GM19372 (cell line): ENCODE results near the gene ABHD12.

Experiments
- ATAC-seq: cut with Tn5 transposase; IDR thresholded peaks from one replicate; pipeline ENCODE4 v1.9.1; 2021; ENCODE audit warnings: mild to moderate bottlenecking, low read depth, moderate library complexity; ENCODE audit not compliant: unreplicated experiment

The ABHD12 gene

GRCh38 chr20:25382704-25383370, 7.8 kb downstream of the ABHD12 start:
- ATAC-seq = no peak

- ATAC-seq = no peak
These were observed 9.6 kb downstream of the ABHD12 start for GRCh38 chr20:25380945-25381614.

- no peak for ATAC-seq
These were observed 11.5 kb downstream of the ABHD12 start for GRCh38 chr20:25378884-25379733.

GRCh38 chr20:25378189-25378883, 12.3 kb downstream of the ABHD12 start:
- ATAC-seq = no peak

DNA sequence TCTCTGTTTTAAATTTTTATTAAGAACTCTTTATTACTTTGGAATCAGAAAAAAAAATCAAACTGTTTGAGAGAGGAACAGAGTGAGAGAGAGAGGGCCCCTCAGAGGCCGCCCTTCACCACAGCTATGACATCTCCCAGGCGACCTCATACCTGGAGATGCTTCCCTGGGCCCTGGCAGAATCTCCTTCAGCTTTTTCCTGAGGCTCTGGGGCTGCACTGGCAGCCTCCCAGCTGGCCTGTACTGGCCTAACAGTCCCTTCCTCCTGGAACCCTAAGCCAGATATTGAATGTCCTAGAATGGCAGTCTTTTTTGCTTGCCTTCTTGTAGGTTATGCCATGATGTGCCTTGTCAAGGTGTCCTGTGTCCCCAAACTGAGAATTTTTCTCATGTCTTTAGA, 13.7 kb downstream of the ABHD12 start:
- no peak for ATAC-seq

DNA sequence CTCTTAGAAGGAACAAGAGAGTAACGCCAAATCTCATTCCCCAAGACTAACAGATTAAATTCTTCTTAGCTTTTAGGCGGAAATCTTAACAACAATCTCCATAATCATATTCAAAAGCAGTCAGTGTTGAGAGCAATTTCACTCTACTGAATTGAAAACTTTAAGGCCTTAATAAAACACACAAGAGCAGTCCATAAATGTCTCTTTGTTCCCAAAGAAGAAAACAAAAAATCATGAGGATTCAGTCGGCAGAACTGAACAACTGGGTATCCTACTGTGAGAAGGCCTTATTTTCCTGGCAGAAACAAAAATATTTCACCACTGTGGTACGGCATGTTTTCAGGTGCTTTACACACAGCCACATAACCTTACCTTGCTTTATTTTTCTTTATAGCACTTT, 14.4 kb downstream of the ABHD12 start:
- no peak for ATAC-seq

- ATAC-seq = no peak
These were observed 15.8 kb downstream of the ABHD12 start for GRCh38 chr20:25374842-25375241.

DNA sequence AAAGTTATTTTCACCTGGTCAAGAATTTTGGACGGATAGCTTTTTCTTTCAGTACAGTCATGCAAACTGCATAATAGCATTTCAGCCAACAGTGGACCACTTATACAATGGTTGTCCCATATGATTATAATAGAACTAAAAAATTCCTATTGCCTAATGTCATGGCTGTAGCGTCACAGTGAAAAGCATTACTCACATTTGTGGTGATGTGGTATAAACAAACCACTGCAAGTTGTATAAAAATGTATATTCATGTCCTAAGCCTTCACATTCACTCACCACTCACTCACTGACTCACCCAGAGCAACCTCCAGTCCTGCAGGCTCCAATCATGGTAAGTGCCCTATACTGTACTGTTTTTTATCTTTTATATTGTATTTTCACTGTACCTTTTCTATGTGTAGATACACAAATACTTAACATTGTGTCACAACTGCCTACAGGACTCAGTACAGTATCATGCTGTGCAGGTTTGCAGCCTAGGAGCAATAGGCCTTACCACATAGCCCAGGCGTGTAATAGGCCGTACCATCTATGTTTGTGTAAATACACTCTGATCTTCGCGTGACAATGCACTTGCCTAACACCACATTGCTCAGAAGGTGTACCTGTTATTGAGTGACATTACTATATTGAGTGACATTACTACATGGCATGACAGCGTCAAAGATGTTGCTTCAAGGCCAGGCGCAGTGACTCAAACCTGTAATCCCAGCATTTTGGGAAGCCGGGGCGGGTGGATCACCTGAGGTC, 17.9 kb downstream of the ABHD12 start:
- ATAC-seq = no peak

GRCh38 chr20:25369971-25370370, 20.7 kb downstream of the ABHD12 start:
- no peak for ATAC-seq

DNA sequence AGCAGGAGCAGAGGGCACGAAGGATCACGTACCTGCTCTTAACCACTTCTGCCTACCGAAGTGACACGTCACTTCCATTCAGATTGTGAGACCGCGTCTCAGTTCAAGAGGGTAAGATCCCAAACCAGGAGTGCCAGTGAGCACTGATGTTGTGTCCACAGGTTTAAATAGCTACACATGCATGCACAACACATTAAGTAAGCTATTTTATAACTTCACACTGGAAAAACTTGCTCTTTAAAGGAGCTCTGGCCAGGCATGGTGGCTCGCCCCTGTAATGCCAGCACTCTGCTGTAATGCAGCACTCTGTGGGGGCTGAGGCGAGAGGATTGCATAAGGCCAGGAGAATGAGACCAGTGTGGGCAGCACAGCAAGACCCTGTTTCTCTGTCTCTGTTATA, 21.1 kb downstream of the ABHD12 start:
- no peak for ATAC-seq

- ATAC-seq = no peak
These were observed 21.7 kb downstream of the ABHD12 start for GRCh38 chr20:25368976-25369375.

DNA sequence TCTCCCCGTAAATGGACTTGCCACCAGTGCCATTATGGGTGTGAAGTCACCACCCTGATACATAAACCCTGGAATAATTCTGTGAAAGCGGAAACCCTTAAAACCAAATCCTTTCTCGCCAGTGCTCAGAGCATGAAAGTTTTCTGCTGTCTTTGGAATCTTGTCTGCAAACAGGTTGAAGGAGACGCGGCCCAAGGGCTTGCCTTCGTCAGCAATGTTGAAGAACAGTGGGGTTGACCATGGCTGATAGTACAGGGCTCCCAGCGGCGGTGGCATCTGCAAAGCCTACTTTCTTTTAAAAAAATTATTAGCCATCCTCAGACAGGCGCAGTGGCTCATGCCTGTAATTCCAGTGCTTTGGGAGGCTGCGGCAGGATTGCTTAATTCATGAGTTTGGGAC, 22.1 kb downstream of the ABHD12 start:
- ATAC-seq = no peak

DNA sequence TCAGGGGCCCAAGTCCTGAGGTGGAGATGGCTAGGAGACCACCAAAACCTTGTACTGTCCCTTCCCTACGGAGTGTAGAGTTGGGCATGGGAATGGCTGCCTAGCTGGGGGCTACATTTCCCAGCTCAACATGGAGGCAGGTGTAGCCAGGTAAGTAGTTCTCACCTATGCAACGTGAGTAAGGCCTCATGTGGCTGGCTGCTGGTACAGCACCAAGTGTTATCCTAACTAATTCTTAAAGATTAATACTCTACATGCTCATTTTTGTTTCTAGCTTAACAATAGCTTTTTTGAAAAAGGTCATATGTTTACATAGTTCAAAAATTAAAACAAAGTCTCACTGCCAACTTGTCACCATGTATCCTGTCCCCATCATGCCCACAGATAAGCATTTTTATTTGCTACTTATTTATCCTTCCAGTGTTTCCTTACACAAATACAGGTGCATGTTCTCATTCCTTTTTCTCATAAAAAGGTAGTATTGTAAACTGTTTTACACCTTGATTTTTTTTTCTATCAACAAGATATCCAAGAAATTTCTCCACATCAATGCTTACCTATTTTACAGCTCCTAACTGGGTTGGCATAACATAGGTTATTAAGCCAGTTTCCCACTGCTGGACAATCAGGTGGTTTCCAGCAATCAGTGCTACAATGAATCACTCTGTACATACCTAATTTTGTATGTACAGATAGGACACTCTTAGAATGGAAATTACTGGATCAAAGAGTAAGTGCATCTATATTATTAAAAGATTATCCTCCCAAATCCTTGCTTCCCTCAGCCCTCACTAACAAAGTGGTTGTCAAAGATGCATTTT, 25.5 kb downstream of the ABHD12 start:
- ATAC-seq = no peak

DNA sequence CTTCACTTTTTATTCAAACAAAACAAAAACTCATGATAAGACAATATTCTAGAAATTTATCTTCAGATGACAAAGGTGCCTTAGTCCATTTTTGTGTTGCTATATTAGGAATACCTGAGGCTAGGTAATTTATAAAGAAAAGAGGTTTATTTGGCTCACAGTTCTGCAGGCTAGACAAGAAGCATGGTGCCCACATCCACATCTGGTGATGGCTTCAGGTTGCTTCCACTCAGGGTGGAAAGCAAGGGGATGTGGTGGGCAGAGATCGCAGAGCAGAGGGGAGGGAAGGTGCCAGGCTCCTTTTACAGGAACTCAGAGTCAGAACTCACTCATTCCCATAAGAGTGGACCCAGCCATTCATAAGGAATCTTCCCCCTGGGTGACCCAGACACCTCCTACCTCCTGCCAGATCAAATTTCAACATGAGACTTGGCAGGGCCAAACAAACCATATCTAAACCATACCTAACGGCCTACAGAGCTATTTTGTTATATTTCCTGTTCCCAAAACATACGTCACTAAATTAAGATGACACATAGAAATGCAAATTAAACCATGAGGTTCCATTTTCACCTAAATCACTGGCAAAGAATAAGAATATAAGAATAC, 26.4 kb downstream of the ABHD12 start:
- no peak for ATAC-seq

GRCh38 chr20:25361287-25361683, 29.4 kb downstream of the ABHD12 start:
- ATAC-seq = no peak

DNA sequence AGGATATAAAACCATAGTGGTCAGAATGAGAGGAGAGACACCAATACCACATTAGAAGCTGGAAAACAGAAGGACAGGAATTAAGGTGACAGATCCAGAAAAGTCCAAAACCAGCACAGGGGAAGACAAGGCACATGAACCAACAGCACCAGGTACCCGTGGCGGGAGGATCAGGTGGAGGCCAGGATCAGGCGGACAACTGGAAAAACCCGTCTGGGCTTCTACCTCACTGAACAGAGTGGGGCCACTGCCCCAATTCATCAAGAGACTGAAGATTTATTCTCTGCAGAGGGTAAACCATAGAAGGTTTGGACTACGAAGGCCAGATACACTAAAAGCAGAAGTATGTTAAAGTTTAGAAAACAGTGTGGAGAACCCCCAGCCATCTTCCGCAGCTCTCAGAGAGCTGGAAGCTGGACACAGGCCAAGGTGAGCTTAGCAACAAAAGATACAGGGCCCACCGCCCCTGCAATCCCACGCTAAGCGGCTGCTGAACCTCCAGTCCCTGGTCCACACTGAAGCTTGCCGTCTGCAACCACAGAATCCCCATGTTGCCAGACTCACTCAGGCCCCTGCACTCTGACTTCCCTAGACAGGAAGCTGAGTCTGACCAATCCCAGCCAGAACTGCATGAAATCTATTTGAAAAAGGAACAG, 29.9 kb downstream of the ABHD12 start:
- ATAC-seq = no peak

- ATAC-seq = no peak
These were observed 34.2 kb downstream of the ABHD12 start for GRCh38 chr20:25356271-25356933.

DNA sequence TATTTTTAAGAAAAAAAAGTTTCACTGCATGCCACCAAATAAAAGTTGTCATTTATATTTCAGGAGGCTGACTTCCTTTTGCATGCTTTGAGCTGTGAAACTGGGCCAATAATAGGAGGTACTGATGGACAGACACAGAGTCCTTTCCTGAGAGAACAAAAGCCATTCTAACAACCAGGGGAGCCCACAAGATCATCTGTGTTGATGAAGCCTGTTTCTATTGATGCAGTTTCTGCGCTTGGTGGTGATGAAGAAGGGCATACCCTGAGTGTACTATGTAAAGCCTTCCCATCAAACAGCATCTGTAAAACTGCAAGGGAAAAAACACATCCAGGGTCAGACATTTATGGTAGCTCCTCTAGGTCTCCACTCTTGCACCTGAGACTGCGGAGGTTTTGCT, 34.8 kb downstream of the ABHD12 start:
- no peak for ATAC-seq
